GM12873 (cell line): ENCODE results near the gene PKD1L1.

ENCODE experiments used
- TF ChIP-seq, protein P1 (sequence below): IDR thresholded peaks from 2 replicates; pipeline ENCODE4 v1.5.1; 2012; ENCODE audit warnings: low read depth, mild to moderate bottlenecking, moderate library complexity, low read length, control low read depth; ENCODE audit not compliant: insufficient read depth; ENCODE audit errors: missing control alignments

The PKD1L1 gene

GRCh38 chr7:47937711-47938573, 10.3 kb downstream of the PKD1L1 start:
- TF ChIP-seq, protein P1, sequence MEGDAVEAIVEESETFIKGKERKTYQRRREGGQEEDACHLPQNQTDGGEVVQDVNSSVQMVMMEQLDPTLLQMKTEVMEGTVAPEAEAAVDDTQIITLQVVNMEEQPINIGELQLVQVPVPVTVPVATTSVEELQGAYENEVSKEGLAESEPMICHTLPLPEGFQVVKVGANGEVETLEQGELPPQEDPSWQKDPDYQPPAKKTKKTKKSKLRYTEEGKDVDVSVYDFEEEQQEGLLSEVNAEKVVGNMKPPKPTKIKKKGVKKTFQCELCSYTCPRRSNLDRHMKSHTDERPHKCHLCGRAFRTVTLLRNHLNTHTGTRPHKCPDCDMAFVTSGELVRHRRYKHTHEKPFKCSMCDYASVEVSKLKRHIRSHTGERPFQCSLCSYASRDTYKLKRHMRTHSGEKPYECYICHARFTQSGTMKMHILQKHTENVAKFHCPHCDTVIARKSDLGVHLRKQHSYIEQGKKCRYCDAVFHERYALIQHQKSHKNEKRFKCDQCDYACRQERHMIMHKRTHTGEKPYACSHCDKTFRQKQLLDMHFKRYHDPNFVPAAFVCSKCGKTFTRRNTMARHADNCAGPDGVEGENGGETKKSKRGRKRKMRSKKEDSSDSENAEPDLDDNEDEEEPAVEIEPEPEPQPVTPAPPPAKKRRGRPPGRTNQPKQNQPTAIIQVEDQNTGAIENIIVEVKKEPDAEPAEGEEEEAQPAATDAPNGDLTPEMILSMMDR: peak; percentile 12

DNA sequence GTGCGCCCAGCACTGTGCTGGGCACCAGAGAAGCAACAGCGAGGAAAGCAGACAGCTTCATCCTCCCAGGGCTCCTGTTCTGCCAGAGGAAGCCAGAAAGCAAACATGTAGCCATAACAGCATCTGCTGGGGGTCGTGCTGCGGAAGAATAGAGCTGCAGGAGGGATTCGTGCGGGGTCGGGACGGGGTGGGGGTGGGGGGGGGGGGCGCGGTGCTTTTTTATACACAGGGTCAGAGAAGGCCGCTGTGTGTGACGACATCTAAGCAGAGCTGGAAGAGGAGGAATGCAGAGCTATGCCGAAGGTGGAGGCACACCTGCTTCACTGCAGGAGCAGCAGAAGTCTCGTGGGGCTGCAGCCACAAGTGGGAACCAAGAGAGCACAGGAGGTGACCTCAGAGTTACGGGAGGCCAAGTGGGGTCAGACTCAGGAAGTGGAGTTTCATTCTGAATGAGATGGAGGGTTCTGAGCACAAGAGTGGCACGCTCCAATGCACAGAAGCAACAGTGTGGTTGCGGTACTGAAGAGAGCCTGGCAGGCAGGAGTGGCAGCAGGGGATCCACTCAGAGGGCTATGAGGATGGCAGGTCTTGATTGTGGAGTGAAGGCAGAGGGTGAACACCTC, 11.1 kb downstream of the PKD1L1 start:
- TF ChIP-seq, protein P1: no peak

- TF ChIP-seq, protein P1: no peak
Measured at GRCh38 chr7:47936323-47936722, 11.9 kb downstream of the PKD1L1 start.

- TF ChIP-seq, protein P1: no peak
Measured at GRCh38 chr7:47935336-47935735, 12.9 kb downstream of the PKD1L1 start.

GRCh38 chr7:47934831-47935230, 13.4 kb downstream of the PKD1L1 start:
- TF ChIP-seq, protein P1: no peak

DNA sequence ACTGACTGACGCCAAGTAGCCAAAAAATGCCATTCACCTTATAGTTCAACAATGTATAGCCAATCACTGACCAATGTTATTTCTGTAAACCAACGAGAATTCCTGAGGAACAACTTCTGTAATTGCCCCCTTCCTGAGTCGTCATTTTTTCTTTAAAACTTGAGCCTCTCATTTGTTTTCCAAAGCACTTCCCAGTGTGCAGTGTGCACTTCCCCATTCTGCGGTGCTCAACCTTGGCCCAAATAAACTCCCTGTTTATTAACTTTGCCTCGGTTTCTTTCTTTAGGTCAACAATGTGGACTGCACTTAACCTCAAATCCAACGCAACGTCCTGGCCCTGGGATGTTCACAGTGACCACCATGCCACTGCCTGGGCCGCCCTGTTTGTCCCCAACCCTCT, 15.1 kb downstream of the PKD1L1 start:
- TF ChIP-seq, protein P1: no peak

DNA sequence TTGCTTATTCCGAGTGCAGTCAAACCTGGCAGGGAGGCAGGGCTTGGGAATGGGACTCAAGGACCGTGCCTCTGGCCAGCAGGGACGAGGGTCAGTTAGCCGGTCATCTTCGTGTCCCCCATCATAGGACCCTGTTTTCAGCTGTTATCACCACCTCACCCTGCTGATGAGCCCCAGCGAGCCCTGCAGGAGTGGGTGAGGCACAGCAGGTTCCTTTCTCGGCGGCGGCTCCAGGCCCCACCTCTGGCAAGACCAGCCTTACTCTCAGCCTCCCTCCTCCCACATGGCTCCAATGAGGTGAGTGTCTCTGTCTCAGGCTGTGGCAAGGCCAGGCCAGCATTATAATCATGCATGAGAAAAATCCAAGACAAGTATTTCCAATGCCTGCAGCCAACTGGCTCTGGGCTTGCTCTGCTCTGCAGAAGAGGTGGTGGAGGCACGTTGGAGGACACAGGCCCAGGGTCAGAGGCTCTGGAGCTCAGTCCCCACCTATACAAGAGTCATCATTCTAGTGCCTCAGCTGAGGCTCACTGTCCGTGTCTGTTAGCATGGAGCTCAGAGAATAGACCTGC, 15.7 kb downstream of the PKD1L1 start:
- TF ChIP-seq, protein P1: no peak
